Endothelial cell of umbilical vein (primary cell): Measurements from ENCODE around the gene FKBP2. TPM values are rescaled to one million over a fixed set of nuclear protein-coding genes. Genes with fewer than 3 reads are reported as not detected.

Experiments
- BruUV-seq: library from RNA; stranded (reverse); fragments of 400-500 nt; replicated peaks from 2 replicates; lab custom pipeline; 2021; lab: Mats Ljungman, UMichigan
- CTCF ChIA-PET: fragments of 300-600, 350-600 bp; sonication (Branson Sonifier 250); formaldehyde crosslinking; loops from one replicate; lab custom pipeline; 2021; ENCODE audit warnings: antibody characterized with exemption, inconsistent platforms; lab: Charles Lee
- POLR2A ChIA-PET: fragments of 300-600, 350-600 bp; sonication (Branson Sonifier 250); formaldehyde crosslinking; loops from one replicate; lab custom pipeline; 2021; ENCODE audit warnings: antibody characterized with exemption, inconsistent platforms; lab: Charles Lee
- DNase-seq: peaks from one replicate; pipeline ENCODE4 v3.0.0-alpha.2; 2011; ENCODE audit warnings: low read depth, low spot score
- FAIRE-seq: peaks from 2 replicates; lab custom pipeline; 2011; peaks lifted over from hg19 to GRCh38; lab: Jason Lieb, UNC
- H2AFZ ChIP-seq: 2 replicates; pipeline ENCODE4 v1.6.0; 2012; ENCODE audit warnings: low read depth, low read length, control low read depth, inconsistent platforms
- H3K27ac ChIP-seq: 2 replicates; pipeline ENCODE4 v1.5.1; 2011; ENCODE audit warnings: low read depth, mild to moderate bottlenecking, control low read depth, low read length, moderate library complexity; ENCODE audit not compliant: insufficient read depth
- H3K27me3 ChIP-seq, 2 experiments: 2 replicates each; pipeline versions ENCODE4 v1.6.0 to v1.6.1; 2011; ENCODE audit warnings: low read length in 2 of 2, mixed read lengths in 1 of 2; ENCODE audit not compliant: control insufficient read depth in 2 of 2, insufficient read depth in 2 of 2
- H3K36me3 ChIP-seq, 2 experiments: 2 replicates in 1 of 2; 3 replicates in 1 of 2; pipeline ENCODE4 v1.5.1; 2011; ENCODE audit warnings: low read length in 2 of 2, mild to moderate bottlenecking in 1 of 2, moderate library complexity in 1 of 2; ENCODE audit not compliant: control insufficient read depth in 2 of 2, insufficient read depth in 2 of 2; ENCODE audit errors: extremely low read depth in 1 of 2
- H3K4me1 ChIP-seq: 3 replicates; pipeline ENCODE4 v1.5.1; 2011; ENCODE audit warnings: mild to moderate bottlenecking, low read length; ENCODE audit not compliant: control insufficient read depth, insufficient read depth; ENCODE audit errors: extremely low read depth
- H3K4me2 ChIP-seq: 2 replicates; pipeline ENCODE4 v1.6.1; 2011; ENCODE audit warnings: low read length, control low read depth, mixed read lengths; ENCODE audit not compliant: insufficient read depth
- H3K4me3 ChIP-seq, 3 experiments: fragments of 200-600 bp in 1 of 3; sonication (generic), shearing (Covaris generic) in 1 of 3; replicated peaks in 1 of 3; 2 replicates each; pipeline ENCODE4 v1.5.1; 2011 to 2016; ENCODE audit warnings: control low read depth in 3 of 3, low read length in 3 of 3, mild to moderate bottlenecking in 2 of 3, inconsistent platforms in 1 of 3, low read depth in 1 of 3, moderate library complexity in 1 of 3; ENCODE audit not compliant: insufficient read depth in 1 of 3
- H3K79me2 ChIP-seq: 2 replicates; pipeline ENCODE4 v1.6.0; 2012; ENCODE audit warnings: low read length, inconsistent platforms; ENCODE audit not compliant: control insufficient read depth, insufficient read depth
- H3K9ac ChIP-seq: replicated peaks from 2 replicates; pipeline ENCODE3; 2011; ENCODE audit warnings: low read length, control low read depth; ENCODE audit not compliant: insufficient read depth; ENCODE audit errors: extremely low read depth
- H3K9me1 ChIP-seq: replicated peaks from 3 replicates; pipeline ENCODE4 v1.6.0; 2011; ENCODE audit warnings: mild to moderate bottlenecking, low read length; ENCODE audit not compliant: control insufficient read depth, insufficient read depth; ENCODE audit errors: extremely low read depth
- H3K9me3 ChIP-seq: replicated peaks from 2 replicates; pipeline ENCODE4 v1.5.1; 2012; ENCODE audit warnings: low read length, inconsistent platforms; ENCODE audit not compliant: control insufficient read depth, insufficient read depth
- H4K20me1 ChIP-seq: replicated peaks from 2 replicates; pipeline ENCODE3; 2011; ENCODE audit warnings: mild to moderate bottlenecking, low read length; ENCODE audit not compliant: control insufficient read depth, insufficient read depth; ENCODE audit errors: extremely low read depth
- CTCF ChIP-seq, 2 donors: IDR thresholded peaks; 1 replicate in 1 of 2; 2 replicates in 1 of 2; pipeline ENCODE4 v1.5.1; 2011; ENCODE audit warnings: low read length in 2 of 2, mild to moderate bottlenecking in 2 of 2, moderate library complexity in 2 of 2, control low read depth in 1 of 2, inconsistent platforms in 1 of 2, low read depth in 1 of 2; ENCODE audit not compliant: insufficient read depth in 1 of 2; ENCODE audit errors: extremely low read depth in 1 of 2
- EZH2 ChIP-seq: IDR thresholded peaks from 2 replicates; pipeline ENCODE4 v1.6.1; 2012; ENCODE audit warnings: borderline replicate concordance, low read depth, mild to moderate bottlenecking, moderate library complexity, low read length, inconsistent platforms; ENCODE audit not compliant: severe bottlenecking
- FOS ChIP-seq: IDR thresholded peaks from 2 replicates; pipeline ENCODE4 v1.6.1; 2011; ENCODE audit warnings: mild to moderate bottlenecking, low read length, moderate library complexity, borderline replicate concordance; ENCODE audit not compliant: insufficient read depth
- GATA2 ChIP-seq: IDR thresholded peaks from 2 replicates; pipeline ENCODE4 v1.7.0; 2011; ENCODE audit warnings: low read depth, mild to moderate bottlenecking, moderate library complexity, mixed read lengths, low read length; ENCODE audit not compliant: insufficient read length, insufficient read depth
- JUN ChIP-seq: IDR thresholded peaks from 2 replicates; pipeline ENCODE4 v1.6.1; 2011; ENCODE audit warnings: borderline replicate concordance, low read depth; ENCODE audit not compliant: insufficient read length, insufficient read depth
- MAX ChIP-seq: IDR thresholded peaks from 2 replicates; pipeline ENCODE4 v1.6.1; 2011; ENCODE audit not compliant: insufficient read depth, insufficient read length
- MYC ChIP-seq: IDR thresholded peaks from one replicate; pipeline ENCODE4 v1.6.1; 2011; ENCODE audit warnings: mild to moderate bottlenecking, low read depth, low read length
- POLR2A ChIP-seq: IDR thresholded peaks from 2 replicates; pipeline ENCODE4 v1.6.1; 2012; ENCODE audit warnings: low read depth, mild to moderate bottlenecking, control low read depth, low read length
- POLR2AphosphoS5 ChIP-seq: IDR thresholded peaks from 2 replicates; pipeline ENCODE4 v1.6.1; 2012; ENCODE audit warnings: low read depth, mild to moderate bottlenecking, control low read depth, low read length, moderate library complexity; ENCODE audit not compliant: insufficient read depth
- dilution Hi-C: fragments of 300-500 bp; cut with MboI; formaldehyde crosslinking; loops from one replicate; pipeline ENCODE4 v1.15.0; 2019; ENCODE audit warnings: low sequenced_read_pairs; ENCODE audit not compliant: extremely low pct_ligation_motif_present
- intact Hi-C: fragments of 100-400 bp; cut with micrococcal nuclease; formaldehyde crosslinking; loops from one replicate; pipeline ENCODE4 v1.10.0; 2022
- polyA plus RNA-seq, 4 experiments: library from polyadenylated mRNA; depleted of rRNA in 3 of 4; stranded (reverse) in 3 of 4; unstranded in 1 of 4; fragments of >200 nt; gene quantifications; 2 replicates each; pipeline versions ENCODE4 v1.2.1 to v1.2.3, GENCODE V29; 2011 to 2012; ENCODE audit warnings: missing spikeins in 1 of 4
- total RNA-seq: library from RNA; stranded (reverse); gene quantifications from 2 replicates; pipeline ENCODE4 v1.2.3, GENCODE V29; 2021

Gene FKBP2
- total and polyA plus RNA-seq, 2 donors (not counting 3 experiments of a cell fraction or from before 2014, with no cell fraction given): 48.5 to 74.4 TPM

GRCh38 chr11:64258946-64259532, 18.1 kb downstream of the FKBP2 start:
- H3K9me3 ChIP-seq: no peaks in the 10 kb centered on the region
- no TSS peak for BruUV-seq
- ChIA-PET POLR2A (no interaction called here), CTCF (interaction anchor here (0.7 to 0.9 kb wide), 4 partner anchors 9 to 55 kb away, joined by 3 read pairs; partner anchors contain the start of gene CATSPERZ)
- H3K9ac ChIP-seq: no peak overlapping the region
- dilution Hi-C loops (no loop called here), intact Hi-C loops (no loop called here)
- peaks cover 15% of the 10 kb centered on the region for H3K4me1 ChIP-seq
- no peak overlapping the region for H2AFZ ChIP-seq
- DNase-seq (no peak), FAIRE-seq (no peak)
- H3K27me3 ChIP-seq: no peaks in the 10 kb centered on the region
- peaks cover 8% of the 10 kb centered on the region for H3K79me2 ChIP-seq
- peaks cover 18 to 44% of the 10 kb centered on the region in 2 experiments for H3K36me3 ChIP-seq
- no peak overlapping the region for H3K4me3 ChIP-seq
- no peak overlapping the region for H3K4me2 ChIP-seq
- TF ChIP-seq GATA2 (no peak), JUN (no peak), POLR2A (no peak), MYC (no peak), POLR2AphosphoS5 (no peak), EZH2 (no peak), CTCF (IDR thresholded peaks at IDR 0.05; ENCODE audit: extremely low read depth in 1 of 2, insufficient read depth in 1 of 2, low read depth in 1 of 2, low read length in 2 of 2) (no peak), MAX (no peak), FOS (no peak)
- H3K9me1 ChIP-seq: no peaks in the 10 kb centered on the region
- H3K27ac ChIP-seq: no peak overlapping the region
- H4K20me1 ChIP-seq: no peaks in the 10 kb centered on the region
